GDM1 (cell line): Measurements from ENCODE around the gene RASL10B.

Experiments
- DNase-seq: peaks from one replicate; lab custom pipeline; 2025; lab: John Stamatoyannopoulos, UW

The RASL10B gene

GRCh38 chr17:35765756-35766488, 34.5 kb downstream of the RASL10B start:
- DNase-seq = no peak

- no peak for DNase-seq
Observed at GRCh38 chr17:35766489-35766877, 35.0 kb downstream of the RASL10B start.

- no peak for DNase-seq
Observed at GRCh38 chr17:35766903-35767510, 35.6 kb downstream of the RASL10B start.

GRCh38 chr17:35768797-35769196, 37.4 kb downstream of the RASL10B start:
- no peak for DNase-seq

GRCh38 chr17:35769895-35770486, 38.6 kb downstream of the RASL10B start:
- DNase-seq = no peak

- no peak for DNase-seq
Observed at GRCh38 chr17:35773129-35773528, 41.7 kb downstream of the RASL10B start.

- DNase-seq = peak; percentile 25
Observed at GRCh38 chr17:35773679-35774425, 42.4 kb downstream of the RASL10B start.

- no peak for DNase-seq
Observed at GRCh38 chr17:35774499-35774898, 43.1 kb downstream of the RASL10B start.

GRCh38 chr17:35775039-35775438, 43.6 kb downstream of the RASL10B start:
- no peak for DNase-seq

GRCh38 chr17:35775583-35775982, 44.1 kb downstream of the RASL10B start:
- no peak for DNase-seq

- no peak for DNase-seq
Observed at GRCh38 chr17:35778641-35779196, 47.3 kb downstream of the RASL10B start.

- DNase-seq = no peak
Observed at GRCh38 chr17:35780950-35781349, 49.5 kb downstream of the RASL10B start.

GRCh38 chr17:35784895-35785294, 53.5 kb downstream of the RASL10B start:
- DNase-seq = no peak

GRCh38 chr17:35786941-35787432, 55.5 kb downstream of the RASL10B start:
- DNase-seq = no peak

- DNase-seq = no peak
Observed at GRCh38 chr17:35788477-35789368, 57.3 kb downstream of the RASL10B start.

GRCh38 chr17:35790841-35791240, 59.4 kb downstream of the RASL10B start:
- DNase-seq = no peak

- no peak for DNase-seq
Observed at GRCh38 chr17:35791681-35792350, 60.4 kb downstream of the RASL10B start.
